Measurements from ENCODE around the gene HACD2.

Gene HACD2

DNA sequence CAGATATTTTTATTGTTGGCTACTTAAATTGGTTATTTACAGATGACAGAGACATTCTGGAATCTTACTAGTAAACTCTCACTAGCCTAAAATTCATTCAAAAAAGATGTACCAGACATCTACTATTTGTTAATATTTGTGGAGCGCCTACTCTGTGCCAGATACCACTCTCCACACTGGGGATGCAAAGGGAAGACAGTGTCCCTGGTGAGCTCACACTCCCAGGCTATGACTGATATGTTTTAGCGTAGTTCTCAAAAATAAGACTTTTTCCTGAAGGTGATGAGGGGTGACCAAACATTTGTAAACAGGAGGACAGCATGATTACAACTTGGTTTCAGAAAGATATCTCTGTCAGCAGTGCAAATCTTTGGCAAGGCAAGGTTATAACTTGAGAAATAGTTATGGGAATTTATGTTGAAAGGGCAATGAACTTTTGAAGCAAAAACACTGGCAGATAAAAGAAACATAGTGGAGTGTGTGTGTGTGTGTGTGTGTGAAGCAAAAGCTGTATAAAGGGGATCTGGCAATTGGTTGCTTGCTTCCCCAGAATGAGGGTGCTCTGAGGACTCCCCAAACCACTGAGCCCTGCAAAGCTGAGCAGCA, 51.2 kb downstream of the HACD2 start:
- CTCF ChIA-PET, result interaction anchor here (0.6 kb wide), 1 partner anchor 85 kb away, joined by 3 read pairs; the partner anchor contains the start of gene ADCY5
- H3K4me3 ChIP-seq (ENCODE audit: low read depth, low read length), result no peak overlapping the region
- no peaks in the 10 kb centered on the region for H3K36me3 ChIP-seq (ENCODE audit: control insufficient read depth in 2 of 2, insufficient read depth in 1 of 2, low read length in 2 of 2)
- H3K4me1 ChIP-seq (ENCODE audit: control insufficient read depth, insufficient read depth, low read length), result no peaks in the 10 kb centered on the region
- TF ChIP-seq ZNF792 (tag by site-specific recombination; IDR thresholded peaks at IDR 0.05) (no peak), ZNF707 (tag by site-specific recombination; IDR thresholded peaks at IDR 0.05) (no peak), ZNF202 (tag by site-specific recombination; IDR thresholded peaks at IDR 0.05; ENCODE audit: borderline replicate concordance) (no peak)
- H3K9me3 ChIP-seq (ENCODE audit: control insufficient read depth, insufficient read depth, low read depth, low read length), result no peaks in the 10 kb centered on the region
- no peak overlapping the region for H3K27ac ChIP-seq (ENCODE audit: extremely low read depth, low read depth, low read length)
- POLR2A ChIA-PET, result no interaction called here

DNA sequence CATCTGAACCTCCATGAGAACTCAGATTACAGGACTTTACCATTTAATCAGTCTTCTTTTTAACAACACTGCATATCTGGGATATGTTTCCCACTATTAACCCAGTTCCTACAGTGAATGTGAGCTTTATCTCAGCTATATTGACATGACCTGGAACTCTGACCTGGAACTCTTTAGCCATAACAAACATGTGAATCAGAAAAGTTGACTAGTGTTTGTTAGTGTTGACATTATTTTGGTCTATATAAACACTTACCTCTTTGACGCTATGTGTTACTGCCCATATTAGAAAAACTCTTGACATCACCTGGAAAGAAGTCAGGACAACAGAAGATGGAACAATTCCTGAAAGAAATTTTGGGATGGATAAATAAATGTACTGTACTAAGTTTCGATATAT, 56.7 kb downstream of the HACD2 start:
- H3K4me3 ChIP-seq (ENCODE audit: low read depth, low read length), result no peak overlapping the region
- ChIA-PET POLR2A (no interaction called here), CTCF (interaction anchor here (1.0 to 1.4 kb wide), 2 partner anchors 23 to 31 kb away, joined by 5 read pairs; no protein-coding TSS in a partner anchor)
- TF ChIP-seq ZNF23 (tag by site-specific recombination; IDR thresholded peaks at IDR 0.05; ENCODE audit: borderline replicate concordance) (no peak), ZNF214 (tag by site-specific recombination; IDR thresholded peaks at IDR 0.05; ENCODE audit: borderline replicate concordance) (no peak), ZNF629 (tag by site-specific recombination; IDR thresholded peaks at IDR 0.05) (no peak), ZNF600 (tag by site-specific recombination; IDR thresholded peaks at IDR 0.05) (no peak), ZNF37A (tag by site-specific recombination; IDR thresholded peaks at IDR 0.05) (no peak), ZEB2 (tag by site-specific recombination; IDR thresholded peaks at IDR 0.05) (no peak), ZNF211 (tag by site-specific recombination; IDR thresholded peaks at IDR 0.05; ENCODE audit: low read depth) (no peak), ZNF621 (tag by site-specific recombination; IDR thresholded peaks at IDR 0.05) (no peak), ZNF24 (tag by site-specific recombination; IDR thresholded peaks at IDR 0.05) (no peak), ZNF2 (tag by site-specific recombination; IDR thresholded peaks at IDR 0.05) (no peak), ZNF768 (tag by site-specific recombination; IDR thresholded peaks at IDR 0.05) (no peak), WT1 (tag by site-specific recombination; IDR thresholded peaks at IDR 0.05) (no peak), ZNF223 (tag by site-specific recombination; IDR thresholded peaks at IDR 0.05) (no peak), ZBTB1 (tag by site-specific recombination; IDR thresholded peaks at IDR 0.05) (no peak), REPIN1 (tag by site-specific recombination; IDR thresholded peaks at IDR 0.05; ENCODE audit: low read depth) (no peak)
- TF ChIP-seq, protein P1, sequence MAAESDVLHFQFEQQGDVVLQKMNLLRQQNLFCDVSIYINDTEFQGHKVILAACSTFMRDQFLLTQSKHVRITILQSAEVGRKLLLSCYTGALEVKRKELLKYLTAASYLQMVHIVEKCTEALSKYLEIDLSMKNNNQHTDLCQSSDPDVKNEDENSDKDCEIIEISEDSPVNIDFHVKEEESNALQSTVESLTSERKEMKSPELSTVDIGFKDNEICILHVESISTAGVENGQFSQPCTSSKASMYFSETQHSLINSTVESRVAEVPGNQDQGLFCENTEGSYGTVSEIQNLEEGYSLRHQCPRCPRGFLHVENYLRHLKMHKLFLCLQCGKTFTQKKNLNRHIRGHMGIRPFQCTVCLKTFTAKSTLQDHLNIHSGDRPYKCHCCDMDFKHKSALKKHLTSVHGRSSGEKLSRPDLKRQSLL (tag by site-specific recombination; IDR thresholded peaks at IDR 0.05), result no peak
- TF ChIP-seq, protein P2, sequence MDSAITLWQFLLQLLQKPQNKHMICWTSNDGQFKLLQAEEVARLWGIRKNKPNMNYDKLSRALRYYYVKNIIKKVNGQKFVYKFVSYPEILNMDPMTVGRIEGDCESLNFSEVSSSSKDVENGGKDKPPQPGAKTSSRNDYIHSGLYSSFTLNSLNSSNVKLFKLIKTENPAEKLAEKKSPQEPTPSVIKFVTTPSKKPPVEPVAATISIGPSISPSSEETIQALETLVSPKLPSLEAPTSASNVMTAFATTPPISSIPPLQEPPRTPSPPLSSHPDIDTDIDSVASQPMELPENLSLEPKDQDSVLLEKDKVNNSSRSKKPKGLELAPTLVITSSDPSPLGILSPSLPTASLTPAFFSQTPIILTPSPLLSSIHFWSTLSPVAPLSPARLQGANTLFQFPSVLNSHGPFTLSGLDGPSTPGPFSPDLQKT (IDR thresholded peaks at IDR 0.05; ENCODE audit: borderline replicate concordance, low read depth, low read length), result no peak
- peaks cover 0 to 26% of the 10 kb centered on the region in 2 experiments; a peak in 1 of 3 replicates for H3K36me3 ChIP-seq (ENCODE audit: control insufficient read depth in 2 of 2, insufficient read depth in 1 of 2, low read length in 2 of 2)
- no peaks in the 10 kb centered on the region for H3K9me3 ChIP-seq (ENCODE audit: control insufficient read depth, insufficient read depth, low read depth, low read length)
- no peaks in the 10 kb centered on the region for H3K4me1 ChIP-seq (ENCODE audit: control insufficient read depth, insufficient read depth, low read length)
- H3K27ac ChIP-seq (ENCODE audit: extremely low read depth, low read depth, low read length), result no peak overlapping the region

DNA sequence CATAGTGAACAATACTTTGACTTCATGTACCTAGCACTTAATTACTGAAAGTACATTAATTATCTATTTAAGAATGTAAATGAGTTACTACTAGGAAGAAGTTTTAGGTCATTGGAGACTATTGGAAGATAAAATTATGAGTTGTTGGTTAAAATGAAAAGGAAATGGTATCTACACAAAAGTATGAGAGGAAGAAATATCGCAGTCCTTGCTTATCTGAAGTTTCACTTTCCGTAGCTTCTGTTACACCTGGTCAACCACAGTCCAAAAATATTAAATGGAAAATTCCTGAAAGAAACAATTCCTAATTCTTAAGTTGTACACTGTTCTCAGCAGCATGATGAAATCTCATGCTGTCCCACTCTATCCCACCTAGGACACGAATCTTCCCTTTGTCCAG, 57.8 kb downstream of the HACD2 start:
- H3K27ac ChIP-seq (ENCODE audit: extremely low read depth, low read depth, low read length), result no peak overlapping the region
- H3K9me3 ChIP-seq (ENCODE audit: control insufficient read depth, insufficient read depth, low read depth, low read length), result no peaks in the 10 kb centered on the region
- ChIA-PET CTCF (interaction anchor here (1.2 kb wide), 1 partner anchor 32 kb away, joined by 3 read pairs; no protein-coding TSS in a partner anchor), POLR2A (no interaction called here)
- no peak overlapping the region for H3K4me3 ChIP-seq (ENCODE audit: low read depth, low read length)
- no peaks in the 10 kb centered on the region for H3K4me1 ChIP-seq (ENCODE audit: control insufficient read depth, insufficient read depth, low read length)
- H3K36me3 ChIP-seq (ENCODE audit: control insufficient read depth in 2 of 2, insufficient read depth in 1 of 2, low read length in 2 of 2), result peaks cover 0 to 32% of the 10 kb centered on the region in 2 experiments; a peak in 1 of 3 replicates
- TF ChIP-seq ZNF366 (tag by site-specific recombination; conservative IDR thresholded peaks at IDR 0.05) (no peak), MEIS1 (CRISPR knock-in tag; IDR thresholded peaks at IDR 0.05; ENCODE audit: borderline replicate concordance) (no peak), ZNF133 (tag by site-specific recombination; IDR thresholded peaks at IDR 0.05) (no peak), HOXA7 (CRISPR knock-in tag; IDR thresholded peaks at IDR 0.05; ENCODE audit: borderline replicate concordance) (no peak)
- TF ChIP-seq, protein P3, sequence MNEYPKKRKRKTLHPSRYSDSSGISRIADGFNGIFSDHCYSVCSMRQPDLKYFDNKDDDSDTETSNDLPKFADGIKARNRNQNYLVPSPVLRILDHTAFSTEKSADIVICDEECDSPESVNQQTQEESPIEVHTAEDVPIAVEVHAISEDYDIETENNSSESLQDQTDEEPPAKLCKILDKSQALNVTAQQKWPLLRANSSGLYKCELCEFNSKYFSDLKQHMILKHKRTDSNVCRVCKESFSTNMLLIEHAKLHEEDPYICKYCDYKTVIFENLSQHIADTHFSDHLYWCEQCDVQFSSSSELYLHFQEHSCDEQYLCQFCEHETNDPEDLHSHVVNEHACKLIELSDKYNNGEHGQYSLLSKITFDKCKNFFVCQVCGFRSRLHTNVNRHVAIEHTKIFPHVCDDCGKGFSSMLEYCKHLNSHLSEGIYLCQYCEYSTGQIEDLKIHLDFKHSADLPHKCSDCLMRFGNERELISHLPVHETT (tag by site-specific recombination; IDR thresholded peaks at IDR 0.05), result no peak

Data from HEK293 (cell line).